SIG-M5 treated with dmso at 0.1 percent for 504 hours (cell line): Measurements from ENCODE around the gene APOBEC4.
"Not testable (repeated sequence)": the region's sequence is repeated elsewhere in the genome, so short reads cannot be mapped to it uniquely, and the experiment has no call there.

Experiments used
- DNase-seq: peaks from one replicate; lab custom pipeline; 2025; ENCODE audit not compliant: unreplicated experiment; lab: John Stamatoyannopoulos, UW

Gene APOBEC4

GRCh38 chr1:183635099-183635605, 18.0 kb downstream of the APOBEC4 start:
- no peak for DNase-seq

GRCh38 chr1:183634429-183635065, 18.6 kb downstream of the APOBEC4 start:
- peak; percentile 31 for DNase-seq

- peak; percentile 97 for DNase-seq
Observed at GRCh38 chr1:183633676-183634343, 19.3 kb downstream of the APOBEC4 start.

- DNase-seq, result no peak
Observed at GRCh38 chr1:183632964-183633363, 20.2 kb downstream of the APOBEC4 start.

GRCh38 chr1:183632114-183632513, 21.0 kb downstream of the APOBEC4 start:
- DNase-seq, result no peak

GRCh38 chr1:183630748-183631147, 22.4 kb downstream of the APOBEC4 start:
- DNase-seq, result no peak

- no peak for DNase-seq
Observed at GRCh38 chr1:183628537-183628936, 24.6 kb downstream of the APOBEC4 start.

GRCh38 chr1:183626236-183626635, 26.9 kb downstream of the APOBEC4 start:
- not testable (repeated sequence) for DNase-seq

- DNase-seq, result peak; percentile 57
Observed at GRCh38 chr1:183622884-183623785, 30.0 kb downstream of the APOBEC4 start.

- peak; percentile 18 for DNase-seq
Observed at GRCh38 chr1:183622013-183622412, 31.1 kb downstream of the APOBEC4 start.

GRCh38 chr1:183620311-183620710, 32.8 kb downstream of the APOBEC4 start:
- DNase-seq, result no peak

GRCh38 chr1:183619781-183620180, 33.3 kb downstream of the APOBEC4 start:
- DNase-seq, result no peak

- not testable (repeated sequence) for DNase-seq
Observed at GRCh38 chr1:183618202-183618601, 34.9 kb downstream of the APOBEC4 start.

- DNase-seq, result not testable (repeated sequence)
Observed at GRCh38 chr1:183612975-183613374, 40.1 kb downstream of the APOBEC4 start.

- DNase-seq, result no peak
Observed at GRCh38 chr1:183612407-183612806, 40.7 kb downstream of the APOBEC4 start.

- no peak for DNase-seq
Observed at GRCh38 chr1:183611021-183611420, 42.1 kb downstream of the APOBEC4 start.

- no peak for DNase-seq
Observed at GRCh38 chr1:183609759-183610452, 43.2 kb downstream of the APOBEC4 start.

GRCh38 chr1:183609313-183609712, 43.8 kb downstream of the APOBEC4 start:
- peak; percentile 97 for DNase-seq

GRCh38 chr1:183607322-183607980, 45.7 kb downstream of the APOBEC4 start:
- DNase-seq, result no peak

- no peak for DNase-seq
Observed at GRCh38 chr1:183605904-183606303, 47.2 kb downstream of the APOBEC4 start.
